NCI-H2196 treated with DMSO at 0.1 percent for 48 hours (cell line): ENCODE data around the gene GNAQ.

ENCODE experiments used
- DNase-seq: peaks from one replicate; lab custom pipeline; 2025; ENCODE audit not compliant: unreplicated experiment; lab: John Stamatoyannopoulos, UW

GNAQ gene

DNA sequence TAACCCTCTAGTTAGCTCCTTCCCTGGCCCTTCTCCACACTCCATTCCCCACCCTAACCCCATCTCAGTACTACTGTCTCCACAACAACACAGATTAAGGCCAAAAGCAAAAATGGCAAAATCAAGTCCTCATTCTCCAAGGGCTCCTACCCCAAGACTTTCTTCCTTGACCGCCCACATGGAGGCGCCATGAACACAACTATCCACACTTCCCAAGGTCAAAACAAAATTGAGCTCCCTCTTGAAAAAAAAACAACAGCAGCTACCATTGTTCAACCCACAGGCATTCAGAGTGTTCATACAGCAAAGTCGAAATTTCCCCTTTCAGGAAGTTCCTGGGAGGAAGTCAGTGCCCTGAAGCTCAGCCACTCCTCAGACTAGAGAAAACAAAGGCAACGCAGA is 54.4 kb downstream of the GNAQ start:
- DNase-seq = no peak

DNA sequence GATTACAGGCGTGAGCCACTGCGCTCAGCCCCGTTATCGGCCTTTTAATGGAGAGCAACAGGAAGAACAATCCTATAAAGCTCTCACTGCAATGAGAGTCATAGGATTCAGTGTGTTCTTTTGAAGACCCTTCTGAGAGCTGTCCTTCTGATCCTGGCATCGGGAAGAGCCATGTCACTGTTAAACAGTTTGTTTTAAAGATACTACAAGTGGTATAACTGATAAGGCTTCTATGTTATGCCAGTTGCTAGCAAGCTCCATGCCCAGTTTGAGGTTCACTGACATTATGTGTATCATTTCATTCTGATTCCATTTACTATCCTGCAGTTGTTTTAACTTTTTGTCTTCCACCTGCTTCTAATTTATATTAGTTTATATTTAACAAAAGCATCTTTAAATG is 55.8 kb downstream of the GNAQ start:
- DNase-seq = no peak

DNA sequence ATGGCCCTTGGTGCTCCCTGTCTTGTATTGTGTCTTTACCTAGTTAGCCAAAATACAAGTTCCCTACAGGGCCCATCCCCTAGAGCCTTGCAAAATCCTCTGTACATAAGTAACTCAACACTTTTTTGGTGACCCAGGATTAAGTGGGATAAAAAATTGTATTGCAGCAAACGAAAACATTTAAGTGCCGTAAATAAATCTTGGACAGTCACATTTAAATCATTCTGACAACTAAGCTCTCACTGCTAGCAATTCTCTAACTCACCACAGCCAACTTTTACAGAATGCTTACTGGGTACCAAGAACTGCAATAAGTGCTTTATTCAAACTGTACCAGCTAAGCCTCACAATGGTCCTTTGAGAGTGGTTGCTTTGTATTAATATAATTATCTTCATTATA is 56.6 kb downstream of the GNAQ start:
- no peak for DNase-seq

DNA sequence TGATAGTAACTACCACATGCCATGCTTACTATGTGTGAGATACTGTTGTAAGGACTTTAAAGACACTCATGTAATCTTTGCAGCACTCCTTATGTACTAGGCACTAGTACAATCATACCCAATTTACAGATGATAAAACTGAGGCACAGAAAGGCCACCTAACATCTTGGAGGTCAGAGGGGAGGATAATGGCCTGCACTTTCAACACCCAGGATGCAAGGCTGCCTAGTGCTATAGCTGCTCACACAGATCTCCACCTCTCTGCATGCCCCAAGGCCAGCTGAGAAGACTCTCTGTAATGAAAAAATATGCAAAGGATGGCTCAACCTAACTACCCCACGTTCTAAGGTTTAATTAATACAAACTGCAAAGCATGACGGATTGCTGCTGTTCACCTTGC is 57.2 kb downstream of the GNAQ start:
- DNase-seq = no peak

DNA sequence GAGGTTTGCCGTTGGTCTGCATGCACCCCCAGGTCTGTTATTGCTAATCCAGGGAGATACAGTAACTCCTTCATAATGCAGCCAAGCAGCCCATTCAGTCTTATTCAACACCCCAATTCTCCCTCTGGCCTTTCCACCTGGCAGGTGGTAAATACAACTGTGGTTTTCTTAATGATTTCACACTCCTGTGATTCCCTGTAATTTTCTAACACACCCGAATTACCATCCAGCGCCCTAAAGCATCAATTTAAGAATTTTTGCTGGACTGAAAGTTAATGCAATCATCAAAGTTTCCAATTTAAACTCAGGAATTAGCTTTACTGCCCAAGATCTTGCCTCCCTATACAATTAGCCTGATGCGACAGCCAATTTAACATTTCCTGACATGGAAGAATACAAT is 62.5 kb downstream of the GNAQ start:
- no peak for DNase-seq

DNA sequence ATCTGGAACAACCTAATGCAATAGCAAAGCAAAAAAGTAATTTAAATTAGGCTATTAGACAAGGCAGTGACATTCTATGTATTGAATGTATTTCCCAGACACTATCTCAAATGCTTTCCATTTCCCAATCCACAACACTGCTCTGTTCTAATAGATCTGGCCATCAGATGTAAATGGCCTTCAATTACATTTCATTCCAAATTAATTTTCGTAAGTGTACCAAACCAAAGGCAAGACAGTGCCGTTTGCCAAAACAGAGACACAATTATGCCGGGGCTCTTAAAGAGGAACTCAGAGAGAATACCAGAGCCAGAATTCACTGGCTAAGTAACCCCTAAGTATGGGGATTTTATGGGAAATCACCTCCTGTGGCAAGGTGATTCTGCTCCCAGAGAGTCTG is 63.1 kb downstream of the GNAQ start:
- no peak for DNase-seq

DNA sequence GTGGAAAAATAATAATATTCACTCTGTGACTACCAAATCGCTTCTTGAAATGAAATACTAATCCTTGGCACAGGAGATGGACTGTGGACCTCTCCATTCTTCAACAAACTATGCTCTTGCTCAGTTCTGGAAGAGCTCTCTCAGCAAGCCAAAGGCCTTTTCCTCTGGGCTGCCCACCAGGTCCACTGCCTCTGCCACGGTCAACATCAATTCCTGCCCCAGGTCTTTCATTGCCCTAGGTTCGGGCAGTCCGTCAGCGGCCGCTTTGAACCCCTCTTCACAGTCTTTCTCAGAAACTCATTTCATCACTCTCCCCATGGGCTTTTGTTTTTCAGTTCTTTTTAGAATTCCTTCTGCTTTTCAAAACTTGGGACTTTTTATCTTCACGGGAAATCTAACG is 64.9 kb downstream of the GNAQ start:
- no peak for DNase-seq

DNA sequence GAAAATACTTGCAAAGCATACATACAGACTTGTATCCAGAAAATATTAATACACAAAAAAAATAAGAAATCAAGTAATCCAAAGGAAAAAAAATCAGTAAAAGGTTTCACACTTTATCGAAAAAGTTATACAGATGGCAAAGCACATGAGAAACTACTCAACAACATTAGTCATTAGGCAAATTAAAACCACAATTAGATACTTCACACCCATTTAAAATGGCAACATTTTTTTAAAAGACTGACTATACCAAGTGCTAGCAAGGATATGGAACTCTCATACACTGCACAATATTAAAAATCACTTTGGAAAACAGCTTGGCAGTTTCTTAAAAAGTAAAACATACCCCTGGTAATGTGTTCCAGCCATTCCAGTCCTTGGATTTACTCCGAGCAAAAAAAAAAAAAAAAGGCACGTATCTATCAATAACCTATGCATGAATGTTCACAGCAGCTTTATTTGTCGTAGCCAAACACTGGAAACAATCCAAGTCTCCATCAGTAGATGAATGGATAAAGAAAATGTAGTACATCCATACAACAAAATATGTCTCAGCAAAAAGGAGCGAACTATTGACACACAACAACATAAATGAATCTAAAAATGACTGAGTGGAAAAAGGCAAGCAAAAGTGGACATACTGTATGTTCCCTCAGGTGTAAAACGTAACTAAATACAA is 66.0 kb downstream of the GNAQ start:
- DNase-seq = no peak

DNA sequence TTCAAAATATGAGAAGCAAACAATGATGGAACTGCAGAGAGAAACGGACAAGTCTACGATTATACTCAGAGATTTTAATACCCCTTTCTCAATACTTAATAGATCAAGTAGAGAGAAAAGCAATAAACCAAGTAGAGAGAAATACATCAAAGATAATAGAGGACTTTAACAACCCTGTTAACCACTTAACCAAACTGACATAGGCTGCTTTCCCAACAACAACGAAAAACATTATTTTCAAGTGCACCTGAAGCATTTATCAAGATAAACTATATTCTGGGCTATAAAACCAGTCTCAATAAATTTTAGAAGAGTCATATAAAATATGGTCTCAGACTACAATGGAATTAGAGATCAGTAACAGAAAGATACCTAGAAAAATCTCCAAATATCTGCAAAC is 67.4 kb downstream of the GNAQ start:
- no peak for DNase-seq

DNA sequence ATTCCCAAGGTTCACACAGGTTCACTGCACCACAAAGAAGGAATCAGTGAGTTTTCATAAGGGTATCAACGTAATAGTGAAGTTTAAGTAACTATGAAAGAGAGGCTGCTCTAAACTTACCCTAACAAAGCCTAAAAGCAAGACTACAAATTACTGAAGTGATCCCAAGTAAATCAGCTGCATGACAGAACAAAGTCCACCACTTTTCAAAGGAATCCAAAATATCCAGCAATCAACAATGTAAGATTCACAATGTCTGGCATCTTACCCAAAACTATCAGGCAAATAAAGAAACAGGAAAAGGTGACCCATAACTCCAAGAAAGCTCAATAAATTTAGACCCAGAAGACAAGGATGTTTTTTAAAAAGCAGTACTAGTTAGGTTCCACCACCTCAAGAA is 70.1 kb downstream of the GNAQ start:
- DNase-seq = no peak

DNA sequence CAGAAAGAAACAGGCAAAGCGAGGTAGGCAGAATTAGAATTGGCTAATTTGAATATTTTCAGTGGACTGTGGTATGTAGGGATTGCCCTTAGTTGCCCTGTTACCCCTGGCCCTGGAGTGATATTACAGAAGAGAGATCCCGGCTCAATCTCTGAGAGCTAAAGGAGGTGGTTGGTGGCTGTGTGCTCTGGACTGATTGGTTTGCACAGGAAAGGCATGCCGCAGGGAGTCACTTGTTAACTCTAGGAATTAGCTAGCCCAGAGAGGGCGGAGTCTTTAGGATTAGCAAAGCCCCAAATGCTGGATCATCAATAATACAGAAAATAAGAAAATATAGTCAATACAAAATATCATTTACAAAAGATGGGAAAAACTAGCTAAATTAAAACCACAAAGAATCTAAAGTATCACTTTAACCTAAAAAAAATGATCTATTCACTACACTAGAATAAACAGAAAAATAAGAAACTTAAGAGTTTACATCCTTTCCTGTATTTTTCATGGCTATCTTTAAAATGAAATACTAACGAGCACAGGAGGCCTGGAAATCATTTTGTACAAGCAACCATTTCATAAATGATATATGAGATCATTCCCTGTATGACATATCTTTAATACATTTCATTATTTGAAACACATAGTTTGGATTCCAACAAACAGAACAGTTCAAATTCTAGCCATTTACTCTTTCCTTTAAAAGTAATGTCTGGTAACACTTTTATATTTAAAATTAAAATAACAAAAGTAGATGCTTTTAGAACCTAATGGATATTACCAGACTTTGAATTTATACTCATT is 71.1 kb downstream of the GNAQ start:
- DNase-seq = no peak

DNA sequence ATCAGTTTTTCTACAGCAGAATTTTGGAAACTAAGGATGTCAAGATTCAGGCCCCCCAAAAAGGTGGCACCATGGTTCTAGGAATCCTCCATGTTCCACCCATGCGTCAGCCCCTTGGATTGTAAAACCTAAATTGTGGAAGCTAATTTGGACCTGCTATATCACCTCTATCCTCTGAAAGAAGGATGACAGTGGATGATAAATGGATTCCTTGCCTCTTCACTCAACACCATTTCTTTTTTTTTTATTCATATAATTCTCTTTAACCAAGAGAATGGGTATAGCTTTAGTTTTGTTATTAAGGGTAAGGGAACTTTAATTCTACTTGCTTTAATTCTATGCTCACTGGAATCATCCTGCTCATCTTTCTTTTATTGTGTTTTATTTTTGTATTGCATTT is 71.8 kb downstream of the GNAQ start:
- DNase-seq = no peak

DNA sequence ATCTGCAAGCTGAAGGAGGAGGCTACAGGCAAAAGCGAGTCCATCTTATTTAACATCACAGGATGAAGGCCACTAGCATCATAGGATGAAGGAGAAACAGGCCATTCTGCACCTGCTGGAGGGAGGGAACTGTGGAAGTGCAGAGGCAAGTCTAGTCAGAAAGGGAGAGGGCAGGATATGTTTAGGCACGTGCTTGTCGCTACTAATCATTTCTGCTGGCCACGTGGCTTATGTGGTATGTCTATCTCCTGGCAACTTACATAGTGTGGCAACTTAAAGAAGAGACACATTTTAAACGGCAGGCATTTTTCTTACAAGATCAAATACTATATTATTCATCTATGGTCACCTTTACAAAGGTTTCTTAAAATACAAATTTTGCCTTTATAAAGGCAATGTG is 74.0 kb downstream of the GNAQ start:
- no peak for DNase-seq

DNA sequence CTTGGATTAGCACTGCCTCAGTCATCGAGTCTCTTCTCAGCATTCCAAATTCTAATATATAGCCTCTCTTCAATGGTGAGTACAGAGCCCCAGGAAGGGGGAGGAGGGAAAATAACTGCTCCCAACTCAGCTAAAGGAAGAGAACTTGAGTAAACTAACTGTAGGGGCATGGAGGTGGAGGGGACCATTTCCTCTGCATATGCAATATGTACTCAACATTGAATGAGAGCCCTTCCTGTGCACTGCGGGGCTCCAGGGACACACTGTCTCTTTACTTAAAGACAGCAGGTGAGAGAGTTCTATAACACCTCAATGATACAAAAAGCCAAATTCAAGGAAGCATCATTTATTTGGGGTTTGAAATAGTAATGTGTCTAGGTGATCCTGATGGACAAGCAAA is 75.1 kb downstream of the GNAQ start:
- no peak for DNase-seq

DNA sequence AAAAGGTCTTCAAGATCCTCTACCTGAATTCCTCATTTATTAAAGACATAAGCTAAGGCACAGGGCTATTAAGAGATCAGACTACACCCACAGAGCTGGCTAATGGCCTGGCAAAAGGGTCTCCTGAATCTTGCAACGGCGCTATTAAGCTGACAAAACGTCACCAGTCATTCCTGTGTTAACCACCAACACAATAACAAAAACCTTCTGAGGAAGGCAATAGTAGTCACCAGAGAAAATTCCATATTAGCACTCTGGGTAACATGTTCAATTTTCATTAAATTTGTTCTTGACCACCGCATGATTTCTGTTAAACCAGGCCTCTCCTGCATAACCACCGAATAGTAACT is 77.0 kb downstream of the GNAQ start:
- DNase-seq = no peak

DNA sequence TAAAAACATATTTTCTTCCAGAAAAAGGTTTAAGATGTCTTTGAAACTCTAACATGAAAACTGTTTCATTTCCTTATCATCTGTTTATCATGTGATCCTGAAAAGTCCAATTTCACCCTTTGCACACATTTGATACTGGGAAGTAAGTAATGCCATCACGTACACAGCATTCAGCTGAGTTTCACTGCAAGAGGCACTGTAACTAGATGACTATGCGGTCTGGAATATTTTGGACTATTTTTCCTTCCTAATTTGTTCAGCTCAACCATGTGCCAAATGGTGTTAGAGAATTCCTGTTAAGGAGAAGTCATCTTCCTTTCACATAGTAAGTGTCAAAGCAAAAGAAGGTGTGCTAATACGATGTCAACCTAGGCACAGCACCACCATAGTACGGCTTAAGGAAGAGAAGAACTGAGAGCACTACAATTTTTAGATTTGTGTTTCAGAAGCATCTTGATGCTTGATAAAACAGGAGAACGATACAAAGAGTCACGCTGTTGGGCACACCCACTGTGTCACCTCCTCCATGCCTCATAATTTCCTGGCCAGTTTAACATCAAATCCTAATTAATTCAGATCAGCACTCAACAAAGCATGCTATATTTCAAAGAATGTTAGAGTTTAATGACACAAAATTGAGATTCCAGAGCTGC is 77.5 kb downstream of the GNAQ start:
- DNase-seq = no peak

DNA sequence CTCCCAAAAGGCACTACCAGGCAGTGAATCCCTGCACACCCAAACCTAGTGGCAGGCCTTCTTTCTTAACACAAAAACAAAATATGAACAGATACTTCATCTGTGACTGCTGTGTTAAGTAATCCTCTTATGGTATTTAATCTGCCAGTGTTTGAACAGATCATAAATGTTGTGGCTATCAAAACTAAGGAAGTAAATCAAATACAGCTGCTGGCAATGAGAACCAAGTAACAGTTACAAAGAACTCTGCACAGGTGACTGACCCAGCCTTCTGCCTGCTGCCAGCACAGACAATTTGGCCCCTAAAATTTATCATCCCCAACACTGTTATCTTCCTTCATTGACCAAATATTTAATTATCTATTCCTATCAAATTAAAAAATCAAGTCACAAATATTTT is 78.0 kb downstream of the GNAQ start:
- DNase-seq = peak; percentile 23

DNA sequence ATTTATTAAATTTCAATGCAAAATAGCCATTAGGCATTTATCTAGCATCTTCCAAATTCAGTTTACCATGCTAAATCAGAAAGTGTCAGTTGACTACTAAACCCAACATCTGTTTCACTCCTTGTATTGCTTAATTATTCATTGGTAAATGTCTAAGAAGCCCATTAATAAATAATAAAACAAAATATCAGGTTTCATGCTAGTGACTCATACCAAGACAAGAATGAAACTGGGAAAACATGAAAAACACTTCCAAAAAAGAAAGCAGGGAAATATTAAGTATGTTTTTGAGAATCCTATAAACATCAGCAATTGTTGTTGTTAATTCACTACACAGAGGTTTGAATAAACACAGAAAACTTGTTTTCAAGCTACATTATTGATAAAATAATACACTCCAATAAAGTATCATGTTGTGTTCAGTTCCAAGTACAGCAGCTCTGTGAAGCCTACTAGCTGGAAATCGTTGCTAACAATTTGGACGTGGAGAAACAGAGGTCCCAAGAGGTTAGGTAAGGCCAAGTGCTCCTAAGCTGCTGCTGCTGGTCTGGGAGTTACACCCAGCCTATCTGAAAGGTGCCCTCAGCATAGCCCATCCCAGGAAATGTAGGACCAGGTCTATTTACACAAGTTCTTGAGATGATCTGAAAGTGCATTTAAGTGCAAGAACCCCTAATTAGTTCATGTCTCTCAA is 78.8 kb downstream of the GNAQ start:
- no peak for DNase-seq

DNA sequence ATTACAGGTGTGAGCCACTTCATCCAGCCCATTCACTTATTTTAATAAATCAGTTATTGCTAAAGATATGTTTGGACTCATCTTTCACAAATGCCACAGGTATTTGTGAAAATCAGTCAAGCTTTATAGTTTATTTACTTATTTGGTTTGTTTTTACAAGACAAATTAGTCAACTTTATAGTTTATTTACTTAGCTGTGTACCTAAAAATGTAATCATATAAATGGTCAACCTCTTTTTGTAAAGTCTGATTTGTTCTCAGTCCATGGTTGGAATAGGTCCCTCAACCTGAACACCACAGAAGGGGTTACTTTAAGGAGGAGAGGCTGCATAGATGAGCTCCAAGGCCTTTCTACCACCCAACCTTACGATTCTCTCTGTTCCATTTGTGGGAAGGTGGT is 80.2 kb downstream of the GNAQ start:
- DNase-seq = no peak

DNA sequence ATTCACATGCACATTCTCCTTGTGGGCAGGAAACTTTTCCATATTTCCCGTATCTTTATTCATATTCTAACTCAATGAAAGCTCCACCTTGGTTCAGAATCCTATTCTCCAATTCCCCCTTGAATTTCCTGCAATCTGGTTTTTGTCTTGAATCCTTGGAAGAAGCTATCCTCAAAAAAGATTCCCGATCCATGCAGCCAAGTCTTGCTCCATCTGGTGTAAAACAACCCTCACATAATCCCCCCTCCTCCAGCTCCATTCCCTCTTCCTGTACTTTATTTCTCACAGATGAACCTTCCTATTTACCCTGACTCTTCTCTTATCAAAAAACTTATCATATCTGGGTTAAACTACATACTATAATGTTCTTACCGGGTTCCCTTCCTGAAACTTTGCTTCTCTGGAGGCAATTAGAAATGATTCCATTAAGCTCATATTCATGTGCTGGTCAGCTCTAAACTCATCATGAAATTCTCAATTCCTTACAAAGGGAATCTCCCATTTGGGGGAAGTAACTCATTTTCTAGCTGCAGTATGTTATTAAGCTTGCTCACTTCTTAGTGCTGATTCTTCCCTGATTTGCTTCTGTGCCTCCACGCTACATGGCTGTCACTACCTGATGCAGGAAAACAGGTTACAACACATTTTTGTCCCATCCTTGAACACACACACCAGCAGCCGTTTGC is 81.7 kb downstream of the GNAQ start:
- no peak for DNase-seq

DNA sequence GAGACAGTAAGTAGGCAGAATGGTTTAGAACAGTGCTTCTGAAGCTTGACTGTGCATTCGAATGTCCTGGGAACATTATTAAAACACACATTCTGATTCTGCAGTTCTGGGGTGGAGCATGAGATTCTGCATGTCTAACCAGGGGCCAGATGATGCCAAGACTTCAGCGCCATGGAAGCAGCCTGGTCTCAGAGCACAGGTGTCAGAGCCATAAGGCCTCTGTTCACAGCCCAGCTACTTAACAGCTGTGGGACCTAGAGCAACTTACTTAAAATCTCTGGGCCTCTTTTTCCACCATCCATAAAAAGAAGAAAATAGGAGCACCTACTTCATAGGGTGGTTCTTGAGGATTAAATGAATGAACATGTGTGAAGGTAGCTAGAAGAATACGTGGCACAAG is 84.0 kb downstream of the GNAQ start:
- no peak for DNase-seq
